Keratinocyte (primary cell): ENCODE measurements around the gene AGAP1. TPM values are rescaled to one million over a fixed set of nuclear protein-coding genes. Genes with fewer than 3 reads are reported as not detected.

Experiments
- DNase-seq: peaks from one replicate; pipeline ENCODE4 v3.0.0-alpha.2; 2011; ENCODE audit warnings: low read depth, missing footprints, low spot score
- FAIRE-seq: peaks from 2 replicates; lab custom pipeline; 2011; peaks lifted over from hg19 to GRCh38; lab: Jason Lieb, UNC
- H2AFZ ChIP-seq: 2 replicates; pipeline ENCODE4 v1.6.0; 2012; ENCODE audit warnings: low read length, control low read depth, inconsistent platforms; ENCODE audit not compliant: control insufficient read depth
- H3K27ac ChIP-seq: 2 replicates; pipeline ENCODE4 v1.5.1; 2011; ENCODE audit warnings: low read length; ENCODE audit not compliant: control insufficient read depth, insufficient read depth
- H3K27me3 ChIP-seq: 3 replicates; pipeline ENCODE4 v1.6.0; 2011; ENCODE audit warnings: low read length; ENCODE audit not compliant: control insufficient read depth, insufficient read depth; ENCODE audit errors: extremely low read depth
- H3K36me3 ChIP-seq, 2 experiments: 2 replicates in 1 of 2; 3 replicates in 1 of 2; pipeline ENCODE4 v1.5.1; 2011; ENCODE audit warnings: low read length in 2 of 2, mild to moderate bottlenecking in 1 of 2; ENCODE audit not compliant: control insufficient read depth in 2 of 2, insufficient read depth in 2 of 2; ENCODE audit errors: extremely low read depth in 1 of 2
- H3K4me1 ChIP-seq: 3 replicates; pipeline ENCODE4 v1.5.1; 2011; ENCODE audit warnings: low read length; ENCODE audit not compliant: control insufficient read depth, insufficient read depth; ENCODE audit errors: extremely low read depth
- H3K4me2 ChIP-seq: 3 replicates; pipeline ENCODE4 v1.6.0; 2011; ENCODE audit warnings: low read depth, low read length; ENCODE audit not compliant: control insufficient read depth, insufficient read depth; ENCODE audit errors: extremely low read depth
- H3K4me3 ChIP-seq, 3 experiments: fragments of 200-600 bp in 1 of 3; sonication (generic) in 1 of 3; 2 replicates in 2 of 3; 3 replicates in 1 of 3; pipeline ENCODE4 v1.5.1; 2011 to 2016; ENCODE audit warnings: low read length in 3 of 3, mild to moderate bottlenecking in 3 of 3, control low read depth in 2 of 3, inconsistent platforms in 1 of 3, low read depth in 1 of 3, mixed read lengths in 1 of 3, mixed run types in 1 of 3, moderate library complexity in 1 of 3; ENCODE audit not compliant: control insufficient read depth in 2 of 3, insufficient read depth in 2 of 3; ENCODE audit errors: extremely low read depth in 1 of 3
- H3K79me2 ChIP-seq: 2 replicates; pipeline ENCODE4 v1.6.0; 2012; ENCODE audit warnings: low read length; ENCODE audit not compliant: control insufficient read depth, insufficient read depth
- H3K9ac ChIP-seq: 3 replicates; pipeline ENCODE4 v1.6.0; 2011; ENCODE audit warnings: low read length; ENCODE audit not compliant: control insufficient read depth, insufficient read depth; ENCODE audit errors: extremely low read depth
- H3K9me1 ChIP-seq: 3 replicates; pipeline ENCODE4 v1.6.0; 2011; ENCODE audit warnings: low read length; ENCODE audit not compliant: control insufficient read depth, insufficient read depth; ENCODE audit errors: extremely low read depth
- H3K9me3 ChIP-seq: 2 replicates; pipeline ENCODE4 v1.5.1; 2012; ENCODE audit warnings: low read depth, low read length; ENCODE audit not compliant: control insufficient read depth
- H4K20me1 ChIP-seq: 3 replicates; pipeline ENCODE4 v1.6.0; 2011; ENCODE audit warnings: low read length; ENCODE audit not compliant: control insufficient read depth, insufficient read depth; ENCODE audit errors: extremely low read depth
- CTCF ChIP-seq, 3 experiments: IDR thresholded peaks in 1 of 3; conservative IDR thresholded peaks in 1 of 3; optimal IDR thresholded peaks in 1 of 3; 2 replicates in 2 of 3; 3 replicates in 1 of 3; pipeline versions ENCODE3 to v1.5.1; 2011; ENCODE audit warnings: low read length in 3 of 3, mild to moderate bottlenecking in 3 of 3, moderate library complexity in 2 of 3, control low read depth in 1 of 3, inconsistent platforms in 1 of 3; ENCODE audit not compliant: insufficient read depth in 2 of 3; ENCODE audit errors: extremely low read depth in 1 of 3
- EZH2 ChIP-seq: IDR thresholded peaks from one replicate; pipeline ENCODE4 v1.6.1; 2012; ENCODE audit warnings: inconsistent platforms, mild to moderate bottlenecking, low read length, moderate library complexity
- dilution Hi-C: fragments of 300-500 bp; cut with MboI; formaldehyde crosslinking; loops from one replicate; pipeline ENCODE4 v1.7.0; 2020; ENCODE audit warnings: low sequenced_read_pairs; ENCODE audit not compliant: extremely low pct_ligation_motif_present
- polyA plus RNA-seq, 5 experiments: library from polyadenylated mRNA; depleted of rRNA in 3 of 5; stranded (reverse) in 3 of 5; stranded (forward) in 1 of 5; unstranded in 1 of 5; fragments of >200 nt; gene quantifications; 1 replicate in 1 of 5; 2 replicates in 3 of 5; 3 replicates in 1 of 5; pipeline versions ENCODE4 v1.2.1 to v1.2.3, GENCODE V29; 2011 to 2012; ENCODE audit warnings: missing spikeins in 2 of 5, low read depth in 1 of 5, low replicate concordance in 1 of 5

Gene AGAP1
- polyA plus RNA-seq, 1 donor (not counting 4 experiments of a cell fraction or from before 2014, with no cell fraction given): 12.6 TPM

DNA sequence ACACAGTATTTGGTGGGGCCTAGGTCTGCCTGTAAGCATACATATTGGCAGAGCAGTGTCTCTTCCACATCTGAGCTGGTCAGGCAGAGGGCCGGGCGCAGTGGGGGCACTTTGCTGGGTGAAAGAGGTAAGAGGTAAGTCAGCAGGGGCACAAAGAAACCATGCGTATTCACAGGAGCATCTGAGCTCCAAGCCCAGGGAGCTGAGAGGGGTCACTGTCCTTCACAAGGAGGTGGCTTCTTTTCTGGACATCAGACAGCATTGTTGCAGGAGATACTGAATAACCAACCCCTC, 201.7 kb downstream of the AGAP1 start:
- Histone ChIP-seq H3K9me1 (no peaks in the 10 kb centered on the region), H3K27ac (no peak overlapping the region), H3K79me2 (peaks cover 25% of the 10 kb centered on the region), H3K4me2 (no peak overlapping the region), H3K4me3 (no peak overlapping the region), H3K9me3 (no peaks in the 10 kb centered on the region), H2AFZ (no peak overlapping the region), H3K36me3 (no peaks in the 10 kb centered on the region), H3K27me3 (no peaks in the 10 kb centered on the region), H3K4me1 (no peaks in the 10 kb centered on the region), H3K9ac (no peak overlapping the region), H4K20me1 (peaks cover 4% of the 10 kb centered on the region)
- TF ChIP-seq CTCF (optimal IDR thresholded peaks at IDR 0.05 in 1 of 3, IDR thresholded peaks at IDR 0.05 in 1 of 3, conservative IDR thresholded peaks at IDR 0.05 in 1 of 3; ENCODE audit: extremely low read depth in 1 of 3, insufficient read depth in 2 of 3, low read length in 3 of 3): no peak
- no peak for TF ChIP-seq EZH2
- FAIRE-seq: no peak
- dilution Hi-C loops: no loop called here
- DNase-seq: no peak

- H3K27me3 ChIP-seq: no peaks in the 10 kb centered on the region
- no peak for TF ChIP-seq EZH2
- no peak for TF ChIP-seq CTCF (optimal IDR thresholded peaks at IDR 0.05 in 1 of 3, IDR thresholded peaks at IDR 0.05 in 1 of 3, conservative IDR thresholded peaks at IDR 0.05 in 1 of 3; ENCODE audit: extremely low read depth in 1 of 3, insufficient read depth in 2 of 3, low read length in 3 of 3)
- dilution Hi-C loops: no loop called here
- peaks cover 2% of the 10 kb centered on the region for H3K9me1 ChIP-seq
- H3K36me3 ChIP-seq: no peaks in the 10 kb centered on the region
- H3K4me2 ChIP-seq: no peak overlapping the region
- H4K20me1 ChIP-seq: no peaks in the 10 kb centered on the region
- H2AFZ ChIP-seq: no peak overlapping the region
- no peak overlapping the region for H3K4me3 ChIP-seq
- H3K4me1 ChIP-seq: no peaks in the 10 kb centered on the region
- no peak overlapping the region for H3K9ac ChIP-seq
- H3K79me2 ChIP-seq: peaks cover 17% of the 10 kb centered on the region
- no peak for DNase-seq
- H3K27ac ChIP-seq: no peak overlapping the region
- FAIRE-seq: no peak
- no peaks in the 10 kb centered on the region for H3K9me3 ChIP-seq
These were observed 203.2 kb downstream of the AGAP1 start for GRCh38 chr2:235697041-235697440.
